Brain microvascular endothelial cell (primary cell): ENCODE measurements around the gene CDC42EP1.
A peak's percentile ranks its signal among the peaks of the same experiment; 100 is the strongest.

Experiments
- DNase-seq: peaks from one replicate; pipeline ENCODE4 v3.0.0-alpha.2; 2020
- H3K27ac ChIP-seq: fragments of 250-450 bp; sonication (Bioruptor Pico); 2 replicates; pipeline ENCODE4 v1.5.1; 2020; ENCODE audit warnings: mild to moderate bottlenecking, moderate library complexity
- H3K27me3 ChIP-seq: fragments of 250-450 bp; sonication (Bioruptor Pico); replicated peaks from 2 replicates; pipeline ENCODE4 v1.5.1; 2020; ENCODE audit warnings: mild to moderate bottlenecking
- H3K36me3 ChIP-seq: fragments of 250-450 bp; sonication (Bioruptor Pico); replicated peaks from 2 replicates; pipeline ENCODE4 v1.5.1; 2020; ENCODE audit warnings: mild to moderate bottlenecking
- H3K4me3 ChIP-seq: 2 replicates; pipeline ENCODE4 v1.5.1; 2011; ENCODE audit warnings: low read depth, mild to moderate bottlenecking, control low read depth, low read length, moderate library complexity
- in situ Hi-C: cut with HindIII; loops from 2 replicates; pipeline ENCODE4 v1.10.0; 2017; ENCODE audit warnings: low sequenced_read_pairs, low pct_ligation_motif_present
- TF ChIP-seq, protein P1 (sequence below): IDR thresholded peaks from 2 replicates; pipeline ENCODE4 v1.5.1; 2011; ENCODE audit warnings: low read depth, mild to moderate bottlenecking, moderate library complexity, low read length, control low read depth, inconsistent platforms; ENCODE audit errors: missing control alignments

CDC42EP1 gene

GRCh38 chr22:37561212-37562048 lies 1.1 kb downstream of the CDC42EP1 start:
- Histone ChIP-seq H3K36me3 (peaks cover 18% of the 10 kb centered on the region), H3K4me3 (peak overlapping the region; percentile 82), H3K27ac (peak overlapping the region; percentile 96), H3K27me3 (no peaks in the 10 kb centered on the region)
- DNase-seq, result peak; percentile 87
- in situ Hi-C loops, result no loop called here
- TF ChIP-seq, protein P1, sequence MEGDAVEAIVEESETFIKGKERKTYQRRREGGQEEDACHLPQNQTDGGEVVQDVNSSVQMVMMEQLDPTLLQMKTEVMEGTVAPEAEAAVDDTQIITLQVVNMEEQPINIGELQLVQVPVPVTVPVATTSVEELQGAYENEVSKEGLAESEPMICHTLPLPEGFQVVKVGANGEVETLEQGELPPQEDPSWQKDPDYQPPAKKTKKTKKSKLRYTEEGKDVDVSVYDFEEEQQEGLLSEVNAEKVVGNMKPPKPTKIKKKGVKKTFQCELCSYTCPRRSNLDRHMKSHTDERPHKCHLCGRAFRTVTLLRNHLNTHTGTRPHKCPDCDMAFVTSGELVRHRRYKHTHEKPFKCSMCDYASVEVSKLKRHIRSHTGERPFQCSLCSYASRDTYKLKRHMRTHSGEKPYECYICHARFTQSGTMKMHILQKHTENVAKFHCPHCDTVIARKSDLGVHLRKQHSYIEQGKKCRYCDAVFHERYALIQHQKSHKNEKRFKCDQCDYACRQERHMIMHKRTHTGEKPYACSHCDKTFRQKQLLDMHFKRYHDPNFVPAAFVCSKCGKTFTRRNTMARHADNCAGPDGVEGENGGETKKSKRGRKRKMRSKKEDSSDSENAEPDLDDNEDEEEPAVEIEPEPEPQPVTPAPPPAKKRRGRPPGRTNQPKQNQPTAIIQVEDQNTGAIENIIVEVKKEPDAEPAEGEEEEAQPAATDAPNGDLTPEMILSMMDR, result peak; percentile 93

DNA sequence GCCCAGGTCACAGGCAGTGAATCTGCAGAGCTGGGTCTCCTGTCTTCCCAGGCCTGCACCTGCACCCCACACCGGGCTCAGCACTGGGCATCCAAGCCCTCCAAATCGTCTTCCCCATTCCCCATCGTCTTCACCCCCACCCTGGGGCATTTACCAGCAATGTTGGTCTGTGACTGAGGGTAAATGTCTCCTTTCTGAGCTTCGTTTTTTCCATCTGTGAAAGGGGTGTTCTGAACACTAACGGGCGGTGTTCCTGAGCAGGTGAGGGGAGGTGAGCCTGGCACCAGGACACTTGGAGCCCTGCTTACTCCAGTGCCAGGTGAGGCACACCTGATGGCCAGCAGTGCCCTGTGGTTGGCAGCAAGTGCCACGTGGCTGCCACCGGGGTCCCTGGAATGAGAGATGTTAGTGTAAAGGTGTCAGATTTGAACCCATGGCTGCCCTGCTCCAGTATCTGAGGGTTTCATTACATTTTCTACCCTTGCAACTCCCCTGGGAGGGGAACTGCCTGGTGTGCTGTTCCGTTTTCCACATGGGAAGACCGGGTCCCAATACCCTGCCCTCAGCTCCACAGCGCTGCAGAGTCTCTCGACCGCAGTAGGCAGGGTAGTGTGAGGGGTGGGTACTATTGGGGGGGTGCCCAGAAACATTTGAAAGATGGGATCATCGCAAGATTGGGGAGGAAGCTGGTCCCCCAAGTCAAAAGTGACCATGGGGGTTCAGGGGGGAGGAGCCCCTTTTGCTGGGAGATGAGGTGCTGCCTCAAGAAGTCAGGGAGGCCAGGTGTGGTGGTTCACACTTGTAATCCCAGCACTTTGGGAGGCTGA lies 2.0 kb downstream of the CDC42EP1 start:
- in situ Hi-C loops, result no loop called here
- peak overlapping the region; percentile 96 for H3K27ac ChIP-seq
- no peak for DNase-seq
- H3K36me3 ChIP-seq, result peaks cover 27% of the 10 kb centered on the region
- TF ChIP-seq, protein P1, result no peak
- peak overlapping the region; percentile 82 for H3K4me3 ChIP-seq
- no peaks in the 10 kb centered on the region for H3K27me3 ChIP-seq

DNA sequence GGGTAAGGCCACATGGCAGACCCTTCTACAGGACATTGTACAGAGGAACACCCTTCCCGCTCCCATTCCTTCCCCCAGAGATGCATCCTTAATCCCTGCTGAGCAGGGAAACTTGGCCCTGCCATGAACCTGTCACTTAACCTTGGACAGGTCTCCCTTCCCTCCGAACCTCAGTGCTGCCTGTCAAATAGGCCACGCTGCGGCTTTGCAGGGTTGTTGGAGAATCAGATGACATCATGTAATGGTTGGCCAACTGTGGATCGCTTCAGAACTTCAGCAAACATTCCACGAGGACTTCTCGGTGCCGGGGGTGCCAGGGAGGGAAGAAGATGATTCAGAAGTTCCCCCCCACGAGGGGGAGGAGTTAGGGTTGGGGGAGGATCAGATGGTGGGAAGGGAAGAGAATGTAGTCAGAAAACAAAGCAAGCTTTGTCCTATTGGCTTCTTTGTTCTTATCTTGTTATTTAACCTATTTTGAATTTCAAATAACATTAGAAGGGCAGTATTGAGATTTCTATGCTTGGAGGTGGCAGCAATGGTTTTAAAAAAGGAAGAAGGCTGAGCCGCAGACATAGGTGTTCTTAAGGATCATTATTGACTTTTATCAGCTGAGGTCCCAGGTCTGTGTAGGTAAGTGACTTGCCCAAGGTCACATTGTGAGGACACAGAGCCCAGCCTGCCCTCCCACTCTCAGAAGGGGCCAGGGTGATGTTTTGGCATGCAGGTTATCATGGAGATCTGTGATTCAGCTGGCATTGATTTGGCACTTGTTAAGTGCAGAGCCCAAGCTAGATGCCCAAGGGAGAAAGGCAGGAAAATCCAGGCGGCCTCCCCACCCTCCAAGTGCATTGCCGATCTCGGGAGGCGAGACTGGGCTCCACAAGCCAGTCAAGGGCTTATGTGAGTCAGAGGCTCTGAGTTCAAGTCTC lies 3.1 kb downstream of the CDC42EP1 start:
- in situ Hi-C loops, result no loop called here
- peaks cover 36% of the 10 kb centered on the region for H3K36me3 ChIP-seq

DNA sequence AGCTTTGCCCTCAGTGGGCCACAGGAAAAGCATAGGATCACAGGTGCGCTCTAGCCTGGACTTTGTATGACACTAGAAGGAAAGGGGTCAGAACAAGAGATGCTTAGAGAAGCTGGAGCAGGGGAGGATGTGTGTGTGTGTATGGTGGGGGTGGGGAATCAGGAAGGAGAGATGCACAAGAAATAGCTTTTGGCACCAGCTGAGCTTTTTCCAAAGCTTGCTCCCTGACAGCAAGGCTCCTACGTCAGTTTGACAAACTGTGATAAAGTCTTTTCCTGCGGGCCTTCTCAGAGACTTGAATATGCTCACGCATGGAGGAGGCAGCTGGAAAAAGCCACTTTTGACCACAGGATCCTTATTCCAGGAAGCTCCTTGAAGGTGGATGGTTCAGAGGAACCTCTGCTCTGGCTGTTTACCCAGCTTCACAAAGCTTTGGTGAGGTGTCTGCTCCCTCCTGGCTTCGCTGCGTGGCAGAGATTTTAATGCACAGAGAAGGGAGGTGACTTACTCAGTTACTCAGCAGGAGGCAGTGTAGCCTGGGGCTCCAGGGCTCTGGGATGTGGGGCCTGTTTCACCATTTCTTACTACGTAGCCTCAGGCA lies 3.9 kb downstream of the CDC42EP1 start:
- DNase-seq, result no peak
- Histone ChIP-seq H3K27me3 (no peaks in the 10 kb centered on the region), H3K36me3 (peaks cover 44% of the 10 kb centered on the region), H3K27ac (peak overlapping the region; percentile 96), H3K4me3 (peak overlapping the region; percentile 25)
- in situ Hi-C loops, result no loop called here
- TF ChIP-seq, protein P1, result peak; percentile 29

More for the DNA sequence above, 3.1 kb downstream of the CDC42EP1 start:
- TF ChIP-seq, protein P1, result no peak
- Histone ChIP-seq H3K4me3 (peak overlapping the region; percentile 25), H3K27me3 (no peaks in the 10 kb centered on the region), H3K27ac (peak overlapping the region; percentile 96)
- DNase-seq, result peak; percentile 96

DNA sequence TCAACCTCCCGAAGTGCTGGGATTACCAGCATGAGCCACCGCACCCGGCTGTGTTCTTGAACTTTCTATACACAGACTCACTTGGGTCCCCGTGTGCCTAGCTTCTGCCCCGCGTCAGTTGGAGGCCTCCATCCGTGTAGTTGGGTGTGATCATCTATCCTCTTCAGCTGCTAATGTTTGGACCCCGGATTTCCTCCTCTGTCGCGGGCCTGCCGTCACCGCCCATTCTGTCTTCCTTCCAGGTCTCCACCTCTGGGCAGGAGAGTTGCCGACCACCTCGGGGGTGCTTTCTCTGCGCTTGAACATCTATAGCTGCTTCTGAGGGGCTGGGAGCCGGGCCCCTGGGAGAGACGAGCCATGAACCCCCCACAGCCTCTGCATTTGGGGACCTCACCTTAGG lies 5.5 kb downstream of the CDC42EP1 start:
- Histone ChIP-seq H3K4me3 (no peak overlapping the region), H3K36me3 (peaks cover 47% of the 10 kb centered on the region), H3K27me3 (no peaks in the 10 kb centered on the region), H3K27ac (no peak overlapping the region)
- in situ Hi-C loops, result no loop called here
- DNase-seq, result no peak
- TF ChIP-seq, protein P1, result no peak
